KMS-11 (cell line): ENCODE data around the gene MRPS21.

Experiments used
- H2AFZ ChIP-seq: fragments of 200-600 bp; sonication (generic); 2 replicates; pipeline ENCODE4 v1.6.1; 2016; ENCODE audit warnings: antibody characterized with exemption, mixed run types, low read depth
- H3K27ac ChIP-seq: fragments of 200-600 bp; sonication (generic); 2 replicates; pipeline ENCODE4 v1.6.1; 2016; ENCODE audit warnings: mild to moderate bottlenecking, mixed run types
- H3K27me3 ChIP-seq: fragments of 200-600 bp; sonication (generic); 2 replicates; pipeline ENCODE4 v1.6.1; 2017; ENCODE audit warnings: mild to moderate bottlenecking, low read depth, mixed run types, moderate library complexity; ENCODE audit not compliant: insufficient read depth
- H3K36me3 ChIP-seq: fragments of 200-600 bp; sonication (generic); 2 replicates; pipeline ENCODE4 v1.6.1; 2017; ENCODE audit warnings: mild to moderate bottlenecking, mixed run types; ENCODE audit not compliant: insufficient read depth
- H3K4me1 ChIP-seq: fragments of 200-600 bp; sonication (generic); 2 replicates; pipeline ENCODE4 v1.6.1; 2016; ENCODE audit warnings: mild to moderate bottlenecking, low read depth, mixed run types; ENCODE audit not compliant: poor library complexity, severe bottlenecking
- H3K4me2 ChIP-seq: fragments of 200-600 bp; sonication (generic); 2 replicates; pipeline ENCODE4 v1.7.0; 2016; ENCODE audit warnings: mild to moderate bottlenecking, mixed run types
- H3K4me3 ChIP-seq: fragments of 200-600 bp; sonication (generic); IDR thresholded peaks from 2 replicates; pipeline ENCODE4 v1.6.1; 2017; ENCODE audit warnings: low read depth, low read length, mixed read lengths; ENCODE audit not compliant: insufficient read depth
- H3K79me2 ChIP-seq: fragments of 200-600 bp; sonication (generic); 2 replicates; pipeline ENCODE4 v1.6.1; 2016; ENCODE audit warnings: low read depth, mixed run types; ENCODE audit not compliant: insufficient read depth
- H3K9ac ChIP-seq: fragments of 200-600 bp; sonication (generic); 2 replicates; pipeline ENCODE4 v1.6.1; 2016; ENCODE audit warnings: mild to moderate bottlenecking, mixed run types
- H4K20me1 ChIP-seq: fragments of 200-600 bp; sonication (generic); 2 replicates; pipeline ENCODE4 v1.6.1; 2016; ENCODE audit warnings: mild to moderate bottlenecking, mixed run types; ENCODE audit not compliant: insufficient read depth
- TF ChIP-seq, protein P1 (sequence below): fragments of 200-600 bp; sonication (generic); conservative IDR thresholded peaks from 2 replicates; pipeline ENCODE4 v1.6.1; 2017; ENCODE audit warnings: low read depth, mild to moderate bottlenecking, antibody characterized with exemption, low read length, moderate library complexity, mixed read lengths

The MRPS21 gene

DNA sequence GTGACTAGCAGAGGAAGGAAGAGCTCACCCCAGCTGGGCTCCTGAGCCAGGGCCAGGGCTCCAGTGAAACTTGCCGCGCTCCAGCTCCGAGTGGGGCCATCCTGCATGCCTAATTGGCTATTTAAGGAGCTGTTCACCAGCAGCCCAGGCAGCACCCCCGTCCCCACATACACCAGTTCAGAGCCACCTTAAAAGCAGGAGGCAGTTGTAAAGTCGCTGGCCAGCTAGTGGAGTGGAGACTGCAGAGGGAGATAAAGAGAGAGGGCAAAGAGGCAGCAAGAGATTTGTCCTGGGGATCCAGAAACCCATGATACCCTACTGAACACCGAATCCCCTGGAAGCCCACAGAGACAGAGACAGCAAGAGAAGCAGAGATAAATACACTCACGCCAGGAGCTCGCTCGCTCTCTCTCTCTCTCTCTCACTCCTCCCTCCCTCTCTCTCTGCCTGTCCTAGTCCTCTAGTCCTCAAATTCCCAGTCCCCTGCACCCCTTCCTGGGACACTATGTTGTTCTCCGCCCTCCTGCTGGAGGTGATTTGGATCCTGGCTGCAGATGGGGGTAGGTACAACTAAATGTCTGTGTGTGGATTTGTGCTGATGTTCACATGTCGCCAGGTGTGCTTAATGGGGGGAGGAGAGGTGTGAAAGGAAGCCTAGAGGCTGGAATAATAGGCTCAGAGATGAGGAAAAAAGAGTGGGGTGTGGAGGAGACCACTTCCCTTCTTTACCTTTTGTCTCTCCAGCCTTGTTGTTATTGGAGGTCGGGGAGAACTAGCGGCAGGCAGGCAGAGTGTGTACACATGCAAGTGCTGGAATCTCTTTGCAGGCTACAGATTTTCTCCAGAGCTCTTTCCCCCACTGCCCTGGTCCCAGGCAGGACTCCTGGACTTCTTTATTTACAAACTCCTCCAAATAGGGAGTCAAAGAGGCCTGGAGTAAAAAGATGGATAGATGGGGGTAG lies 35.8 kb upstream of the MRPS21 start, which contains the start of gene CA14:
Gene CA14, plus strand, starts transcription at position 151 of the 962 bp plus-strand sequence. Its CDS starts 355 bp downstream, at position 506.
- no peak within 1 kb of the TSS; the same call in 1 of the 2 replicates for H3K4me2 ChIP-seq
- no peak within 1 kb of the TSS for H3K27ac ChIP-seq
- no peaks in the 10 kb centered on the region for H4K20me1 ChIP-seq
- no peaks in the 10 kb centered on the region for H3K36me3 ChIP-seq
- H3K4me3 ChIP-seq: no peak within 1 kb of the TSS
- TF ChIP-seq, protein P1, sequence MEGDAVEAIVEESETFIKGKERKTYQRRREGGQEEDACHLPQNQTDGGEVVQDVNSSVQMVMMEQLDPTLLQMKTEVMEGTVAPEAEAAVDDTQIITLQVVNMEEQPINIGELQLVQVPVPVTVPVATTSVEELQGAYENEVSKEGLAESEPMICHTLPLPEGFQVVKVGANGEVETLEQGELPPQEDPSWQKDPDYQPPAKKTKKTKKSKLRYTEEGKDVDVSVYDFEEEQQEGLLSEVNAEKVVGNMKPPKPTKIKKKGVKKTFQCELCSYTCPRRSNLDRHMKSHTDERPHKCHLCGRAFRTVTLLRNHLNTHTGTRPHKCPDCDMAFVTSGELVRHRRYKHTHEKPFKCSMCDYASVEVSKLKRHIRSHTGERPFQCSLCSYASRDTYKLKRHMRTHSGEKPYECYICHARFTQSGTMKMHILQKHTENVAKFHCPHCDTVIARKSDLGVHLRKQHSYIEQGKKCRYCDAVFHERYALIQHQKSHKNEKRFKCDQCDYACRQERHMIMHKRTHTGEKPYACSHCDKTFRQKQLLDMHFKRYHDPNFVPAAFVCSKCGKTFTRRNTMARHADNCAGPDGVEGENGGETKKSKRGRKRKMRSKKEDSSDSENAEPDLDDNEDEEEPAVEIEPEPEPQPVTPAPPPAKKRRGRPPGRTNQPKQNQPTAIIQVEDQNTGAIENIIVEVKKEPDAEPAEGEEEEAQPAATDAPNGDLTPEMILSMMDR: 0 out of 2 replicates have a peak, but pooled peaks have one; percentile 26
- no peak within 1 kb of the TSS for H3K9ac ChIP-seq
- H3K27me3 ChIP-seq: peaks cover 17% of the 10 kb centered on the region
- H2AFZ ChIP-seq: no peak within 1 kb of the TSS
- H3K4me1 ChIP-seq: peaks cover 13% of the 10 kb centered on the region
- no peaks in the 10 kb centered on the region for H3K79me2 ChIP-seq

- H3K27me3 ChIP-seq: peaks cover 17% of the 10 kb centered on the region
- no peaks in the 10 kb centered on the region for H4K20me1 ChIP-seq
- no peak overlapping the region for H3K27ac ChIP-seq
- no peak overlapping the region for H3K4me2 ChIP-seq
- no peak overlapping the region for H3K9ac ChIP-seq
- peaks cover 13% of the 10 kb centered on the region for H3K4me1 ChIP-seq
- TF ChIP-seq, protein P1: no peak
- no peaks in the 10 kb centered on the region for H3K36me3 ChIP-seq
- H3K79me2 ChIP-seq: no peaks in the 10 kb centered on the region
- H3K4me3 ChIP-seq: no peak overlapping the region
- H2AFZ ChIP-seq: no peak overlapping the region
Measured at GRCh38 chr1:150259217-150259616, 34.4 kb upstream of the MRPS21 start.

- Histone ChIP-seq H2AFZ (no peak overlapping the region), H3K36me3 (no peaks in the 10 kb centered on the region), H3K79me2 (no peaks in the 10 kb centered on the region), H3K9ac (no peak overlapping the region), H3K4me1 (peaks cover 13% of the 10 kb centered on the region), H3K4me3 (no peak overlapping the region), H3K27ac (no peak overlapping the region), H3K4me2 (no peak overlapping the region), H4K20me1 (no peaks in the 10 kb centered on the region), H3K27me3 (peaks cover 17% of the 10 kb centered on the region)
- TF ChIP-seq, protein P1: no peak
Measured at GRCh38 chr1:150259758-150260669, 33.6 kb upstream of the MRPS21 start.

DNA sequence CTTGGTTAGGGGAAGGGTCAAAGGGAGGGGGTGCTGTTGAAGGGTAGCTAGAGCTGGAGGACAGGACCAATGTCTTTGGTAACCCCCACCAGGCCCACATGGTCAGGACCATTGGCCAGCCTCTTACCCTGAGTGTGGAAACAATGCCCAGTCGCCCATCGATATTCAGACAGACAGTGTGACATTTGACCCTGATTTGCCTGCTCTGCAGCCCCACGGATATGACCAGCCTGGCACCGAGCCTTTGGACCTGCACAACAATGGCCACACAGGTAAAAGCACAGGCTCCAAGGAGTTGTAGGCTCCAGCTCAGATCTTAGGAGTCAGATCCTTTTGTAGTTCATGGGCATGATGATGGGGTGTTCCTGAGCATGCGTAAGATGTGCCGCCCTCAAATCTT lies 32.3 kb upstream of the MRPS21 start:
- Histone ChIP-seq H3K79me2 (no peaks in the 10 kb centered on the region), H3K4me1 (peaks cover 1% of the 10 kb centered on the region), H3K9ac (no peak overlapping the region), H3K4me2 (no peak overlapping the region), H3K4me3 (no peak overlapping the region), H4K20me1 (no peaks in the 10 kb centered on the region), H3K27ac (no peak overlapping the region), H3K36me3 (peaks cover 8% of the 10 kb centered on the region; the same call in 1 of the 2 replicates), H3K27me3 (peaks cover 17% of the 10 kb centered on the region), H2AFZ (no peak overlapping the region)
- TF ChIP-seq, protein P1: no peak
